GM12878 (cell line): ENCODE measurements around the gene SMPD3. TPM values are rescaled to one million over a fixed set of nuclear protein-coding genes. Genes with fewer than 3 reads are reported as not detected.

Experiments
- ATAC-seq: fragments of 200-7000 bp; cut with Tn5 transposase; 3 replicates; pipeline ENCODE4 v1.9.1; 2020; ENCODE audit warnings: mild to moderate bottlenecking, moderate library complexity
- BruUV-seq: library from RNA; stranded (reverse); fragments of 400-500 nt; replicated peaks from 2 replicates; lab custom pipeline; 2021; lab: Mats Ljungman, UMichigan
- CTCF ChIA-PET: fragments of 300-600 bp; sonication (Branson Sonifier 250); formaldehyde crosslinking; extraction: SDS; loops from one replicate; lab custom pipeline; 2021; ENCODE audit warnings: inconsistent platforms; lab: Yijun Ruan, JAX
- POLR2A ChIA-PET: fragments of 350-600 bp; formaldehyde crosslinking; extraction: SDS; loops from one replicate; lab custom pipeline; 2021; ENCODE audit warnings: inconsistent platforms; lab: Charles Lee
- RAD21 ChIA-PET: fragments of 300-600 bp; sonication (Branson Sonifier 250); formaldehyde crosslinking; loops from one replicate; lab custom pipeline; 2023; ENCODE audit warnings: antibody characterized with exemption; ENCODE audit not compliant: unreplicated experiment; lab: Charles Lee
- SMC1A ChIA-PET: fragments of 300-600 bp; sonication (Branson Sonifier 250); formaldehyde crosslinking; loops from one replicate; lab custom pipeline; 2023; ENCODE audit not compliant: unreplicated experiment, uncharacterized antibody; lab: Charles Lee
- DNase-seq: peaks from one replicate; pipeline ENCODE4 v3.0.0-alpha.2; 2011; ENCODE audit warnings: low read depth, low spot score
- FAIRE-seq: peaks from 3 replicates; lab custom pipeline; 2011; peaks lifted over from hg19 to GRCh38; lab: Jason Lieb, UNC
- H2AFZ ChIP-seq: 2 replicates; pipeline ENCODE4 v1.6.0; 2011; ENCODE audit warnings: low read depth, low read length, control low read depth; ENCODE audit not compliant: control insufficient read depth
- H3K27ac ChIP-seq: 2 replicates; pipeline ENCODE4 v1.5.1; 2011; ENCODE audit warnings: control low read depth; ENCODE audit not compliant: control insufficient read depth, insufficient read depth
- H3K27me3 ChIP-seq, 2 experiments: replicated peaks in 1 of 2; 2 replicates each; pipeline versions ENCODE4 v1.6.0 to v1.6.1; 2011; ENCODE audit warnings: low read length in 1 of 2; ENCODE audit not compliant: control insufficient read depth in 2 of 2, insufficient read depth in 2 of 2
- H3K36me3 ChIP-seq, 2 experiments: 2 replicates each; pipeline ENCODE4 v1.5.1; 2011; ENCODE audit warnings: low read length in 1 of 2; ENCODE audit not compliant: control insufficient read depth in 2 of 2, insufficient read depth in 2 of 2
- H3K4me1 ChIP-seq: 2 replicates; pipeline ENCODE4 v1.6.1; 2011; ENCODE audit warnings: mild to moderate bottlenecking, low read length, moderate library complexity, mixed read lengths; ENCODE audit not compliant: control insufficient read depth, insufficient read depth
- H3K4me2 ChIP-seq: 2 replicates; pipeline ENCODE4 v1.6.0; 2011; ENCODE audit warnings: control low read depth; ENCODE audit not compliant: control insufficient read depth, insufficient read depth
- H3K4me3 ChIP-seq: fragments of 200-600 bp; sonication (generic); 2 replicates; pipeline ENCODE4 v1.5.1; 2016
- H3K79me2 ChIP-seq: 2 replicates; pipeline ENCODE4 v1.6.0; 2011; ENCODE audit warnings: low read length; ENCODE audit not compliant: control insufficient read depth, insufficient read depth
- H3K9ac ChIP-seq: 2 replicates; pipeline ENCODE4 v1.8.0; 2011; ENCODE audit warnings: low read length, control low read depth, mixed read lengths; ENCODE audit not compliant: control insufficient read depth, insufficient read depth
- H3K9me3 ChIP-seq: replicated peaks from 3 replicates; pipeline ENCODE4 v1.5.1; 2011; ENCODE audit warnings: mild to moderate bottlenecking, low read length; ENCODE audit not compliant: control insufficient read depth, insufficient read depth
- H4K20me1 ChIP-seq: 2 replicates; pipeline ENCODE4 v1.6.0; 2011; ENCODE audit not compliant: control insufficient read depth, insufficient read depth
- CBFB ChIP-seq: IDR thresholded peaks from 2 replicates; pipeline ENCODE4 v1.6.1; 2016; ENCODE audit warnings: antibody characterized with exemption, low read depth
- FOXM1 ChIP-seq: IDR thresholded peaks from 2 replicates; pipeline ENCODE4 v1.6.1; 2012; ENCODE audit warnings: low read depth, mild to moderate bottlenecking, inconsistent platforms, low read length, moderate library complexity
- IKZF1 ChIP-seq: fragments of 450-650 bp; conservative IDR thresholded peaks from 2 replicates; pipeline ENCODE4 v1.6.1; 2017; ENCODE audit warnings: antibody characterized with exemption, mild to moderate bottlenecking
- KLF5 ChIP-seq: fragments of 450-650 bp; IDR thresholded peaks from 2 replicates; pipeline ENCODE4 v1.6.1; 2014; ENCODE audit warnings: mild to moderate bottlenecking; ENCODE audit not compliant: partially characterized antibody
- MXI1 ChIP-seq: fragments of 150-350 bp; IDR thresholded peaks from 2 replicates; pipeline ENCODE4 v1.6.1; 2011; ENCODE audit warnings: low read depth, mild to moderate bottlenecking, inconsistent platforms, low read length, improper control_type of control experiment
- POU2F2 ChIP-seq: IDR thresholded peaks from 3 replicates; pipeline ENCODE4 v1.6.1; 2011; ENCODE audit warnings: low read depth, mild to moderate bottlenecking, low read length, borderline replicate concordance
- REST ChIP-seq: IDR thresholded peaks from 2 replicates; pipeline ENCODE4 v1.6.1; 2012; ENCODE audit warnings: mild to moderate bottlenecking, low read depth, low read length
- RUNX3 ChIP-seq: IDR thresholded peaks from 2 replicates; pipeline ENCODE4 v1.6.1; 2012; ENCODE audit warnings: low read length, inconsistent platforms
- SIX5 ChIP-seq: IDR thresholded peaks from 2 replicates; pipeline ENCODE4 v1.6.1; 2011; ENCODE audit warnings: mild to moderate bottlenecking, low read depth, low read length, moderate library complexity; ENCODE audit not compliant: severe bottlenecking
- TBL1XR1 ChIP-seq: IDR thresholded peaks from 2 replicates; pipeline ENCODE4 v1.6.1; 2012; ENCODE audit warnings: low read depth, low read length, improper control_type of control experiment
- WGBS: methylation state at CpG from one replicate; pipeline ENCODE4 v1.1.6; 2016; ENCODE audit warnings: low lambda C conversion rate; ENCODE audit not compliant: insufficient replicate concordance, insufficient coverage; ENCODE audit errors: missing lambda C conversion rate; 5-methylcytosine and 5-hydroxymethylcytosine counted together
- in situ Hi-C: fragments of 300-500 bp; cut with MboI; formaldehyde crosslinking; loops from 9 replicates; pipeline ENCODE4 v1.14.3; 2018; ENCODE audit warnings: mixed read lengths
- intact Hi-C: fragments of 100-400 bp; cut with micrococcal nuclease; formaldehyde crosslinking; loops from one replicate; pipeline ENCODE4 v1.14.2; 2022; ENCODE audit not compliant: unreplicated experiment
- polyA plus RNA-seq, 11 experiments: library from polyadenylated mRNA; depleted of rRNA in 4 of 11; unstranded in 6 of 11; stranded (reverse) in 5 of 11; fragments of >200 nt; fragmentation: Nextera tagmentation in 4 of 11; fragmentation: Illumina TruSeq in 1 of 11; extraction: Ambion mirVana in 4 of 11; extraction: Trizol in 1 of 11; gene quantifications; 1 replicate in 1 of 11; 2 replicates in 10 of 11; pipeline versions ENCODE4 v1.2.1 to v1.2.3, GENCODE V29; 2011 to 2016; ENCODE audit warnings: inconsistent platforms in 2 of 11, missing spikeins in 2 of 11, low read depth in 1 of 11
- total RNA-seq, 4 experiments: library from RNA; depleted of rRNA in 3 of 4; stranded (reverse); fragments of >200 nt in 3 of 4; fragmentation: Illumina TruSeq in 1 of 4; extraction: Trizol in 1 of 4; gene quantifications; 2 replicates each; pipeline versions ENCODE4 v1.2.1 to v1.2.3, GENCODE V29; 2013 to 2021

The SMPD3 gene
- total and polyA plus RNA-seq, 10 of the 15 experiments (the other 5 are each of a cell fraction or from before 2014, with no cell fraction given) = 0.04 to 2.0 (median 1.2) TPM

DNA sequence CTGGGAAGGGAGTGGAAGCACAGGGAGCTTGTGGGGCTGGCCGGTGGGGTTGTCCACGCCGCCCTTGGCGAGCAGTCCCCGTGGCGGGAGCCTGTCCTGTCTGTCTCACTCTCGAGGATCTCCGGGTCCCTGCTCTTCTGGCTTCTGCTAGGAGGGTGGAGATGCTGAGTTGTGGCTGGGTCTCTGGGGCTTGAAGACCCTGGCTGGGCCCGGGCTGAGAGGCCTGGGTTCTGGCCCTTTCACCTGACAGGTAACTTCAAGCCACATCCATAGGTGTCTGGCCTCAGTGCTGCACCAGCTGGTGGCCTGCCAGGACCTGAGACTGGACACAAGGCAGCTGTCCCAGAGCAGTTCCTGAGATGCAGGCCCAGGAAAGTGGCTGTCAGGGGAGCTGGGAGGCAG, 90.8 kb downstream of the SMPD3 start:
- WGBS = 98% methylated on average over 9 of the region's 9 CpGs
- peaks cover 23 to 38% of the 10 kb centered on the region in 2 experiments for H3K36me3 ChIP-seq
- POLR2A ChIA-PET = no interaction called here

More for the DNA sequence above, 90.8 kb downstream of the SMPD3 start:
- H3K4me3 ChIP-seq = no peak overlapping the region
- no peak overlapping the region for H3K4me2 ChIP-seq
- intact Hi-C loops = no loop called here
- DNase-seq (no peak), ATAC-seq (no peak), FAIRE-seq (no peak)
- no peak overlapping the region for H3K9ac ChIP-seq
- RAD21 ChIA-PET = interaction anchor here (2.4 kb wide), 1 partner anchor 120 kb away, joined by 6 read pairs; no protein-coding TSS in a partner anchor
- in situ Hi-C loops = no loop called here
- no peak overlapping the region for H3K27ac ChIP-seq
- peaks cover 23% of the 10 kb centered on the region for H3K4me1 ChIP-seq
- no TSS peak for BruUV-seq
- no peaks in the 10 kb centered on the region for H3K79me2 ChIP-seq
- CTCF ChIA-PET = interaction anchor here (1.0 to 4.6 kb wide), 4 partner anchors 9 to 153 kb away, joined by 3 to 16 read pairs (median 6); no protein-coding TSS in a partner anchor
- H4K20me1 ChIP-seq = no peaks in the 10 kb centered on the region
- no peaks in the 10 kb centered on the region for H3K9me3 ChIP-seq
- H2AFZ ChIP-seq = no peak overlapping the region
- SMC1A ChIA-PET = interaction anchor here (0.6 kb wide), 1 partner anchor 81 kb away, joined by 3 read pairs; no protein-coding TSS in a partner anchor
- TF ChIP-seq REST = no peak
- TF ChIP-seq SIX5 = no peak
- TF ChIP-seq MXI1 = no peak
- TF ChIP-seq IKZF1 = no peak
- no peak for TF ChIP-seq POU2F2
- TF ChIP-seq CBFB = no peak
- no peak for TF ChIP-seq KLF5
- TF ChIP-seq FOXM1 = no peak
- no peak for TF ChIP-seq TBL1XR1
- TF ChIP-seq RUNX3 = no peak
- TF ChIP-seq, all 136 proteins: peak for 0
- H3K27me3 ChIP-seq = no peaks in the 10 kb centered on the region
